Measurements from ENCODE around the gene ERC1.

The ERC1 gene

DNA sequence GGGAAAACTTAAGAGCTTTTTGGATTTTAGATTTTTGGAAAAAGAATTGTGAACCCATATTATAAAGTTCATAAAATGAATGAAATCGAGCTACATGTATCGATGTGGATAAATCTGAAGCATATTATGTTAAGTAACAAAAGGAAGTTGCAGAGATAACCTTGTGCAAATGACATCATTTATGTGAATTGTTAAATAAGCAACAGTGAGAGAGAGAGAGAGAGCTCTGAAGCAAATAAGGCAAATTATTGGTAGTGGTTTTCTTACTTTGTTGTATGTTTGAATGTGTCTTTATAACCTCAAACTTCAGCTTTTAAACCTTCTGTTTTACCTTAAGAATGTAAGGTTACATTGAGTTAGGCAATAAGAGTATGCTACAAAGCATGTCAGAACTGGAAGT lies 78.8 kb downstream of the ERC1 start (continued):
- TF ChIP-seq, protein P1, sequence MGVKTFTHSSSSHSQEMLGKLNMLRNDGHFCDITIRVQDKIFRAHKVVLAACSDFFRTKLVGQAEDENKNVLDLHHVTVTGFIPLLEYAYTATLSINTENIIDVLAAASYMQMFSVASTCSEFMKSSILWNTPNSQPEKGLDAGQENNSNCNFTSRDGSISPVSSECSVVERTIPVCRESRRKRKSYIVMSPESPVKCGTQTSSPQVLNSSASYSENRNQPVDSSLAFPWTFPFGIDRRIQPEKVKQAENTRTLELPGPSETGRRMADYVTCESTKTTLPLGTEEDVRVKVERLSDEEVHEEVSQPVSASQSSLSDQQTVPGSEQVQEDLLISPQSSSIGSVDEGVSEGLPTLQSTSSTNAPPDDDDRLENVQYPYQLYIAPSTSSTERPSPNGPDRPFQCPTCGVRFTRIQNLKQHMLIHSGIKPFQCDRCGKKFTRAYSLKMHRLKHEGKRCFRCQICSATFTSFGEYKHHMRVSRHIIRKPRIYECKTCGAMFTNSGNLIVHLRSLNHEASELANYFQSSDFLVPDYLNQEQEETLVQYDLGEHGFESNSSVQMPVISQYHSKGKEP (tag by site-specific recombination; IDR thresholded peaks at IDR 0.05) = no peak
- TF ChIP-seq ZNF501 (tag by site-specific recombination; IDR thresholded peaks at IDR 0.05) (no peak), ZNF785 (tag by site-specific recombination; IDR thresholded peaks at IDR 0.05) (no peak), SALL2 (tag by site-specific recombination; IDR thresholded peaks at IDR 0.05; ENCODE audit: borderline replicate concordance) (no peak), ZBTB21 (tag by site-specific recombination; IDR thresholded peaks at IDR 0.05) (peak; percentile 67; the same call in 1 of the 2 replicates), YY1 (tag by site-specific recombination; IDR thresholded peaks at IDR 0.05) (no peak), SETDB1 (IDR thresholded peaks at IDR 0.05; ENCODE audit: insufficient read length, low read length) (no peak), ZNF660 (tag by site-specific recombination; IDR thresholded peaks at IDR 0.05) (peak; percentile 44; the same call in 1 of the 2 replicates), ZNF274 (IDR thresholded peaks at IDR 0.05; ENCODE audit: low read length) (no peak), ZNF274 (tag by site-specific recombination; IDR thresholded peaks at IDR 0.05; ENCODE audit: borderline replicate concordance) (no peak), ZNF132 (tag by site-specific recombination; IDR thresholded peaks at IDR 0.05; ENCODE audit: borderline replicate concordance) (no peak), ZNF416 (tag by site-specific recombination; IDR thresholded peaks at IDR 0.05) (no peak), ZNF394 (tag by site-specific recombination; IDR thresholded peaks at IDR 0.05; ENCODE audit: borderline replicate concordance) (no peak), ZBTB7A (tag by site-specific recombination; IDR thresholded peaks at IDR 0.05; ENCODE audit: low read depth) (no peak), ZNF140 (tag by site-specific recombination; IDR thresholded peaks at IDR 0.05) (no peak), ZNF621 (tag by site-specific recombination; IDR thresholded peaks at IDR 0.05) (no peak)
- TF ChIP-seq, protein P2, sequence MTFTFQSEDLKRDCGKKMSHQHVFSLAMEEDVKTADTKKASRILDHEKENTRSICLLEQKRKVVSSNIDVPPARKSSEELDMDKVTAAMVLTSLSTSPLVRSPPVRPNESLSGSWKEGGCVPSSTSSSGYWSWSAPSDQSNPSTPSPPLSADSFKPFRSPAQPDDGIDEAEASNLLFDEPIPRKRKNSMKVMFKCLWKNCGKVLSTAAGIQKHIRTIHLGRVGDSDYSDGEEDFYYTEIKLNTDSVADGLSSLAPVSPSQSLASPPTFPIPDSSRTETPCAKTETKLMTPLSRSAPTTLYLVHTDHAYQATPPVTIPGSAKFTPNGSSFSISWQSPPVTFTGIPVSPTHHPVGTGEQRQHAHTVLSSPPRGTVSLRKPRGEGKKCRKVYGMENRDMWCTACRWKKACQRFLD (tag by site-specific recombination; IDR thresholded peaks at IDR 0.05) = no peak
- TF ChIP-seq, protein P3, sequence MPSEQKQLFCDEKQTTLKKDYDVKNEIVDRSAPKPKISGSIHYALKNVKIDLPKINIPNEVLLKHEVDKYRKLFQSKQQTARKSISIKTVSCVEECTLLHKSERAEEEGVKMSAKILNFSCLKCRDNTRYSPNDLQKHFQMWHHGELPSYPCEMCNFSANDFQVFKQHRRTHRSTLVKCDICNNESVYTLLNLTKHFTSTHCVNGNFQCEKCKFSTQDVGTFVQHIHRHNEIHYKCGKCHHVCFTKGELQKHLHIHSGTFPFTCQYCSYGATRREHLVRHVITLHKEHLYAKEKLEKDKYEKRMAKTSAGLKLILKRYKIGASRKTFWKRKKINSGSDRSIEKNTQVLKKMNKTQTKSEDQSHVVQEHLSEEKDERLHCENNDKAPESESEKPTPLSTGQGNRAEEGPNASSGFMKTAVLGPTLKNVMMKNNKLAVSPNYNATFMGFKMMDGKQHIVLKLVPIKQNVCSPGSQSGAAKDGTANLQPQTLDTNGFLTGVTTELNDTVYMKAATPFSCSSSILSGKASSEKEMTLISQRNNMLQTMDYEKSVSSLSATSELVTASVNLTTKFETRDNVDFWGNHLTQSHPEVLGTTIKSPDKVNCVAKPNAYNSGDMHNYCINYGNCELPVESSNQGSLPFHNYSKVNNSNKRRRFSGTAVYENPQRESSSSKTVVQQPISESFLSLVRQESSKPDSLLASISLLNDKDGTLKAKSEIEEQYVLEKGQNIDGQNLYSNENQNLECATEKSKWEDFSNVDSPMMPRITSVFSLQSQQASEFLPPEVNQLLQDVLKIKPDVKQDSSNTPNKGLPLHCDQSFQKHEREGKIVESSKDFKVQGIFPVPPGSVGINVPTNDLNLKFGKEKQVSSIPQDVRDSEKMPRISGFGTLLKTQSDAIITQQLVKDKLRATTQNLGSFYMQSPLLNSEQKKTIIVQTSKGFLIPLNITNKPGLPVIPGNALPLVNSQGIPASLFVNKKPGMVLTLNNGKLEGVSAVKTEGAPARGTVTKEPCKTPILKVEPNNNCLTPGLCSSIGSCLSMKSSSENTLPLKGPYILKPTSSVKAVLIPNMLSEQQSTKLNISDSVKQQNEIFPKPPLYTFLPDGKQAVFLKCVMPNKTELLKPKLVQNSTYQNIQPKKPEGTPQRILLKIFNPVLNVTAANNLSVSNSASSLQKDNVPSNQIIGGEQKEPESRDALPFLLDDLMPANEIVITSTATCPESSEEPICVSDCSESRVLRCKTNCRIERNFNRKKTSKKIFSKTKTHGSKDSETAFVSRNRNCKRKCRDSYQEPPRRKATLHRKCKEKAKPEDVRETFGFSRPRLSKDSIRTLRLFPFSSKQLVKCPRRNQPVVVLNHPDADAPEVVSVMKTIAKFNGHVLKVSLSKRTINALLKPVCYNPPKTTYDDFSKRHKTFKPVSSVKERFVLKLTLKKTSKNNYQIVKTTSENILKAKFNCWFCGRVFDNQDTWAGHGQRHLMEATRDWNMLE (tag by site-specific recombination; conservative IDR thresholded peaks at IDR 0.05; ENCODE audit: low read depth) = no peak
- TF ChIP-seq, protein P4, sequence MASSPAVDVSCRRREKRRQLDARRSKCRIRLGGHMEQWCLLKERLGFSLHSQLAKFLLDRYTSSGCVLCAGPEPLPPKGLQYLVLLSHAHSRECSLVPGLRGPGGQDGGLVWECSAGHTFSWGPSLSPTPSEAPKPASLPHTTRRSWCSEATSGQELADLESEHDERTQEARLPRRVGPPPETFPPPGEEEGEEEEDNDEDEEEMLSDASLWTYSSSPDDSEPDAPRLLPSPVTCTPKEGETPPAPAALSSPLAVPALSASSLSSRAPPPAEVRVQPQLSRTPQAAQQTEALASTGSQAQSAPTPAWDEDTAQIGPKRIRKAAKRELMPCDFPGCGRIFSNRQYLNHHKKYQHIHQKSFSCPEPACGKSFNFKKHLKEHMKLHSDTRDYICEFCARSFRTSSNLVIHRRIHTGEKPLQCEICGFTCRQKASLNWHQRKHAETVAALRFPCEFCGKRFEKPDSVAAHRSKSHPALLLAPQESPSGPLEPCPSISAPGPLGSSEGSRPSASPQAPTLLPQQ (tag by site-specific recombination; IDR thresholded peaks at IDR 0.05) = peak; percentile 67
- TF ChIP-seq, protein P5, sequence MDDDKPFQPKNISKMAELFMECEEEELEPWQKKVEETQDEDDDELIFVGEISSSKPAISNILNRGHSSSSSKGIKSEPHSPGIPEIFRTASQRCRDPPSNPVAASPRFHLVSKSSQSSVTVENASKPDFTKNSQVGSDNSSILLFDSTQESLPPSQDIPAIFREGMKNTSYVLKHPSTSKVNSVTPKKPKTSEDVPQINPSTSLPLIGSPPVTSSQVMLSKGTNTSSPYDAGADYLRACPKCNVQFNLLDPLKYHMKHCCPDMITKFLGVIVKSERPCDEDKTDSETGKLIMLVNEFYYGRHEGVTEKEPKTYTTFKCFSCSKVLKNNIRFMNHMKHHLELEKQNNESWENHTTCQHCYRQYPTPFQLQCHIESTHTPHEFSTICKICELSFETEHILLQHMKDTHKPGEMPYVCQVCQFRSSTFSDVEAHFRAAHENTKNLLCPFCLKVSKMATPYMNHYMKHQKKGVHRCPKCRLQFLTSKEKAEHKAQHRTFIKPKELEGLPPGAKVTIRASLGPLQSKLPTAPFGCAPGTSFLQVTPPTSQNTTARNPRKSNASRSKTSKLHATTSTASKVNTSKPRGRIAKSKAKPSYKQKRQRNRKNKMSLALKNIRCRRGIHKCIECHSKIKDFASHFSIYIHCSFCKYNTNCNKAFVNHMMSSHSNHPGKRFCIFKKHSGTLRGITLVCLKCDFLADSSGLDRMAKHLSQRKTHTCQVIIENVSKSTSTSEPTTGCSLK (tag by site-specific recombination; IDR thresholded peaks at IDR 0.05) = no peak
- TF ChIP-seq, protein P6, sequence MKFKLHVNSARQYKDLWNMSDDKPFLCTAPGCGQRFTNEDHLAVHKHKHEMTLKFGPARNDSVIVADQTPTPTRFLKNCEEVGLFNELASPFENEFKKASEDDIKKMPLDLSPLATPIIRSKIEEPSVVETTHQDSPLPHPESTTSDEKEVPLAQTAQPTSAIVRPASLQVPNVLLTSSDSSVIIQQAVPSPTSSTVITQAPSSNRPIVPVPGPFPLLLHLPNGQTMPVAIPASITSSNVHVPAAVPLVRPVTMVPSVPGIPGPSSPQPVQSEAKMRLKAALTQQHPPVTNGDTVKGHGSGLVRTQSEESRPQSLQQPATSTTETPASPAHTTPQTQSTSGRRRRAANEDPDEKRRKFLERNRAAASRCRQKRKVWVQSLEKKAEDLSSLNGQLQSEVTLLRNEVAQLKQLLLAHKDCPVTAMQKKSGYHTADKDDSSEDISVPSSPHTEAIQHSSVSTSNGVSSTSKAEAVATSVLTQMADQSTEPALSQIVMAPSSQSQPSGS (tag by site-specific recombination; IDR thresholded peaks at IDR 0.05; ENCODE audit: low read depth) = peak; percentile 86
- TF ChIP-seq, protein P7, sequence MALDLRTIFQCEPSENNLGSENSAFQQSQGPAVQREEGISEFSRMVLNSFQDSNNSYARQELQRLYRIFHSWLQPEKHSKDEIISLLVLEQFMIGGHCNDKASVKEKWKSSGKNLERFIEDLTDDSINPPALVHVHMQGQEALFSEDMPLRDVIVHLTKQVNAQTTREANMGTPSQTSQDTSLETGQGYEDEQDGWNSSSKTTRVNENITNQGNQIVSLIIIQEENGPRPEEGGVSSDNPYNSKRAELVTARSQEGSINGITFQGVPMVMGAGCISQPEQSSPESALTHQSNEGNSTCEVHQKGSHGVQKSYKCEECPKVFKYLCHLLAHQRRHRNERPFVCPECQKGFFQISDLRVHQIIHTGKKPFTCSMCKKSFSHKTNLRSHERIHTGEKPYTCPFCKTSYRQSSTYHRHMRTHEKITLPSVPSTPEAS (tag by site-specific recombination; IDR thresholded peaks at IDR 0.05) = no peak
- TF ChIP-seq, protein P8, sequence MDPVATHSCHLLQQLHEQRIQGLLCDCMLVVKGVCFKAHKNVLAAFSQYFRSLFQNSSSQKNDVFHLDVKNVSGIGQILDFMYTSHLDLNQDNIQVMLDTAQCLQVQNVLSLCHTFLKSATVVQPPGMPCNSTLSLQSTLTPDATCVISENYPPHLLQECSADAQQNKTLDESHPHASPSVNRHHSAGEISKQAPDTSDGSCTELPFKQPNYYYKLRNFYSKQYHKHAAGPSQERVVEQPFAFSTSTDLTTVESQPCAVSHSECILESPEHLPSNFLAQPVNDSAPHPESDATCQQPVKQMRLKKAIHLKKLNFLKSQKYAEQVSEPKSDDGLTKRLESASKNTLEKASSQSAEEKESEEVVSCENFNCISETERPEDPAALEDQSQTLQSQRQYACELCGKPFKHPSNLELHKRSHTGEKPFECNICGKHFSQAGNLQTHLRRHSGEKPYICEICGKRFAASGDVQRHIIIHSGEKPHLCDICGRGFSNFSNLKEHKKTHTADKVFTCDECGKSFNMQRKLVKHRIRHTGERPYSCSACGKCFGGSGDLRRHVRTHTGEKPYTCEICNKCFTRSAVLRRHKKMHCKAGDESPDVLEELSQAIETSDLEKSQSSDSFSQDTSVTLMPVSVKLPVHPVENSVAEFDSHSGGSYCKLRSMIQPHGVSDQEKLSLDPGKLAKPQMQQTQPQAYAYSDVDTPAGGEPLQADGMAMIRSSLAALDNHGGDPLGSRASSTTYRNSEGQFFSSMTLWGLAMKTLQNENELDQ (tag by site-specific recombination; IDR thresholded peaks at IDR 0.05; ENCODE audit: low read depth) = no peak
